ENCODE results near the gene SIGLEC1. TPM values are rescaled to one million over a fixed set of nuclear protein-coding genes. Genes with fewer than 3 reads are reported as not detected.
A peak's percentile ranks its signal among the peaks of the same experiment; 100 is the strongest.

SIGLEC1 gene
- total RNA-seq, 1 experiment from 2014 or later = 0.17 TPM

DNA sequence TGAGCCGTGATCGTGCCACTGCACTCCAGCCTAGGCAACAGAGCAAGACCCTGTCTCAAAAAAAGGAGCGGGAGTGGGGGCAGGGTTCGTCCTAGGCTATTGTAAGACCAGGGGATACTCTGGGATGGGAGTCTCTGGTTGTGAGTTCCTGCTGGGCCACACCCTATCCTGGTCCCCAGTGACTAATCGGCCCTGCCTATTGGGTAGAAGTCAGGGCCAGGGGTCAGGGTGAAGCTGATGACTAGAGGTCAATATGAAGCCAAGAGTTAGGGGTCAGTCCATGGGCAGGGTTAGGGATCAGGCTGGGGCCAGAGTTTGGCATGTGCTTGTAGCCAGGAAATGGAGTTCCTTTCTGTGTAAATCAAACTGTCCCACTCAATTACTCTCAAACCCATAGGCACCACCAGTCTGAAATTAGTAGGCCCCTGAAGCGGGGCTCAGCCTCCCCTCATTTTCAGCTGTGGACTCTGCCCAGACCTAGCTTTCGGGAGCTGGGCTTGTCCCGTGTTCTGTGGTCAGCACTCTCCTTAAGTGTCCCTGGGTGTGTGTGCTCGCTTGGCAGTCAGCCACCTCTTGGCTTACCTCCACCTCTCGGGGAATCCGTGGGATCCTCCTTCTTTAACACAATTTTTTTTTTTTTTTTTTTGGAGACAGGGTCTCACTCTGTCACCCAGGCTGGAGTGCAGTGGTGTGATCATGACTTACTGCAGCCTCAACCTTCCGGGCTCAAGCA is 21.9 kb upstream of the SIGLEC1 start:
- ATAC-seq (peak; percentile 43; the same call in 1 of the 2 replicates), DNase-seq (ENCODE audit: low read depth, low spot score) (no peak)
- Histone ChIP-seq H3K9me2 (ENCODE audit: insufficient read depth) (no peaks in the 10 kb centered on the region), H2AFZ (ENCODE audit: low read depth, low read length, poor library complexity, severe bottlenecking) (no peak overlapping the region), H3K9me3 (ENCODE audit: control insufficient read depth in 1 of 2, insufficient read depth in 1 of 2, low read depth in 1 of 2, low read length in 2 of 2) (no peaks in the 10 kb centered on the region), H3K36me3 (ENCODE audit: control insufficient read depth in 1 of 2, insufficient read depth in 2 of 2, low read length in 2 of 2) (no peaks in the 10 kb centered on the region), H3K79me2 (ENCODE audit: insufficient read depth, low read length) (no peaks in the 10 kb centered on the region), H3K4me1 (ENCODE audit: control insufficient read depth in 1 of 2, insufficient read depth in 2 of 2, low read length in 2 of 2) (peaks cover 3 to 11% of the 10 kb centered on the region in 2 experiments), H3K9ac (ENCODE audit: low read length) (no peak overlapping the region), H3K27ac (ENCODE audit: low read depth, low read length) (no peak overlapping the region), H4K20me1 (ENCODE audit: insufficient read depth) (no peaks in the 10 kb centered on the region), H3K4me3 (replicated peaks in 1 of 2; ENCODE audit: low read depth in 1 of 2, low read length in 2 of 2) (no peak overlapping the region), H3K4me2 (ENCODE audit: low read length) (peak overlapping the region; percentile 35; the same call in 1 of the 2 replicates), H3K27me3 (ENCODE audit: insufficient read depth, low read length) (no peaks in the 10 kb centered on the region)
- no TSS peak for BruUV-seq (replicated peaks)
- CTCF ChIA-PET = no interaction called here
- RAD21 ChIA-PET (ENCODE audit: low non-redundant PET in 1 of 2, low total read pairs in 2 of 2, uncharacterized antibody in 2 of 2, unreplicated experiment in 2 of 2) = no interaction called here
- no peak for TF ChIP-seq FOSL1 (IDR thresholded peaks at IDR 0.05; ENCODE audit: low read depth)
- no peak for TF ChIP-seq RAD21 (IDR thresholded peaks at IDR 0.05; ENCODE audit: low read depth)
- TF ChIP-seq, protein P1, sequence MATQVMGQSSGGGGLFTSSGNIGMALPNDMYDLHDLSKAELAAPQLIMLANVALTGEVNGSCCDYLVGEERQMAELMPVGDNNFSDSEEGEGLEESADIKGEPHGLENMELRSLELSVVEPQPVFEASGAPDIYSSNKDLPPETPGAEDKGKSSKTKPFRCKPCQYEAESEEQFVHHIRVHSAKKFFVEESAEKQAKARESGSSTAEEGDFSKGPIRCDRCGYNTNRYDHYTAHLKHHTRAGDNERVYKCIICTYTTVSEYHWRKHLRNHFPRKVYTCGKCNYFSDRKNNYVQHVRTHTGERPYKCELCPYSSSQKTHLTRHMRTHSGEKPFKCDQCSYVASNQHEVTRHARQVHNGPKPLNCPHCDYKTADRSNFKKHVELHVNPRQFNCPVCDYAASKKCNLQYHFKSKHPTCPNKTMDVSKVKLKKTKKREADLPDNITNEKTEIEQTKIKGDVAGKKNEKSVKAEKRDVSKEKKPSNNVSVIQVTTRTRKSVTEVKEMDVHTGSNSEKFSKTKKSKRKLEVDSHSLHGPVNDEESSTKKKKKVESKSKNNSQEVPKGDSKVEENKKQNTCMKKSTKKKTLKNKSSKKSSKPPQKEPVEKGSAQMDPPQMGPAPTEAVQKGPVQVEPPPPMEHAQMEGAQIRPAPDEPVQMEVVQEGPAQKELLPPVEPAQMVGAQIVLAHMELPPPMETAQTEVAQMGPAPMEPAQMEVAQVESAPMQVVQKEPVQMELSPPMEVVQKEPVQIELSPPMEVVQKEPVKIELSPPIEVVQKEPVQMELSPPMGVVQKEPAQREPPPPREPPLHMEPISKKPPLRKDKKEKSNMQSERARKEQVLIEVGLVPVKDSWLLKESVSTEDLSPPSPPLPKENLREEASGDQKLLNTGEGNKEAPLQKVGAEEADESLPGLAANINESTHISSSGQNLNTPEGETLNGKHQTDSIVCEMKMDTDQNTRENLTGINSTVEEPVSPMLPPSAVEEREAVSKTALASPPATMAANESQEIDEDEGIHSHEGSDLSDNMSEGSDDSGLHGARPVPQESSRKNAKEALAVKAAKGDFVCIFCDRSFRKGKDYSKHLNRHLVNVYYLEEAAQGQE (IDR thresholded peaks at IDR 0.05; ENCODE audit: low read depth) = no peak
- no peak for TF ChIP-seq EGR1 (IDR thresholded peaks at IDR 0.05; ENCODE audit: low read depth)
- TF ChIP-seq JUND (IDR thresholded peaks at IDR 0.05) = no peak
- TF ChIP-seq ELF1 (IDR thresholded peaks at IDR 0.05; ENCODE audit: borderline replicate concordance, low read depth) = no peak
- no peak for TF ChIP-seq EZH2 (IDR thresholded peaks at IDR 0.05)
- TF ChIP-seq SRF (IDR thresholded peaks at IDR 0.05; ENCODE audit: low read depth) = no peak
- TF ChIP-seq, protein P2, sequence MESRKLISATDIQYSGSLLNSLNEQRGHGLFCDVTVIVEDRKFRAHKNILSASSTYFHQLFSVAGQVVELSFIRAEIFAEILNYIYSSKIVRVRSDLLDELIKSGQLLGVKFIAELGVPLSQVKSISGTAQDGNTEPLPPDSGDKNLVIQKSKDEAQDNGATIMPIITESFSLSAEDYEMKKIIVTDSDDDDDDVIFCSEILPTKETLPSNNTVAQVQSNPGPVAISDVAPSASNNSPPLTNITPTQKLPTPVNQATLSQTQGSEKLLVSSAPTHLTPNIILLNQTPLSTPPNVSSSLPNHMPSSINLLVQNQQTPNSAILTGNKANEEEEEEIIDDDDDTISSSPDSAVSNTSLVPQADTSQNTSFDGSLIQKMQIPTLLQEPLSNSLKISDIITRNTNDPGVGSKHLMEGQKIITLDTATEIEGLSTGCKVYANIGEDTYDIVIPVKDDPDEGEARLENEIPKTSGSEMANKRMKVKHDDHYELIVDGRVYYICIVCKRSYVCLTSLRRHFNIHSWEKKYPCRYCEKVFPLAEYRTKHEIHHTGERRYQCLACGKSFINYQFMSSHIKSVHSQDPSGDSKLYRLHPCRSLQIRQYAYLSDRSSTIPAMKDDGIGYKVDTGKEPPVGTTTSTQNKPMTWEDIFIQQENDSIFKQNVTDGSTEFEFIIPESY (IDR thresholded peaks at IDR 0.05; ENCODE audit: extremely low read depth, insufficient replicate concordance, low read length) = no peak
- no peak for TF ChIP-seq EZH2phosphoT487 (IDR thresholded peaks at IDR 0.05; ENCODE audit: borderline replicate concordance)
- no peak for TF ChIP-seq YY1 (IDR thresholded peaks at IDR 0.05; ENCODE audit: extremely low read depth, insufficient replicate concordance, low read depth, low read length)
- intact Hi-C loops (cut with micrococcal nuclease) = no loop called here
- POLR2A ChIA-PET = interaction anchor here (1.0 kb wide), 1 partner anchor 31 kb away, joined by 4 read pairs; no protein-coding TSS in a partner anchor
